ENCODE results near the gene TUBG1. TPM values are rescaled to one million over a fixed set of nuclear protein-coding genes. Genes with fewer than 3 reads are reported as not detected.

The TUBG1 gene
- total and polyA plus RNA-seq, 2 of the 8 experiments (the other 6 are each of a cell fraction or from before 2014, with no cell fraction given) = 109 to 208 TPM

- ChIA-PET CTCF (ENCODE audit: partially characterized antibody) (interaction anchor here (1.1 to 3.9 kb wide), 4 partner anchors 11 to 44 kb away, joined by 3 to 22 read pairs (median 10); partner anchors contain the start of genes HSD17B1 and PSMC3IP), POLR2A (ENCODE audit: partially characterized antibody) (interaction anchor here (0.6 to 8.1 kb wide), 4 partner anchors 11 to 174 kb away, joined by 3 to 74 read pairs (median 9); partner anchors contain the start of genes HSD17B1 and PSMC3IP)
- WGBS, 2 experiments (ENCODE audit: extremely low coverage in 1 of 2, insufficient coverage in 1 of 2, insufficient read length in 1 of 2, insufficient replicate concordance in 2 of 2, low coverage in 1 of 2, low lambda C conversion rate in 2 of 2, missing lambda C conversion rate in 1 of 2) = 92% methylated on average over 15 of the region's 15 CpGs; no CpG with 5 or more reads in 1 of the 2 experiments
- Histone ChIP-seq H3K27me3 (replicated peaks in 1 of 4; ENCODE audit: control insufficient read depth in 3 of 4, extremely low read depth in 1 of 4, insufficient read depth in 3 of 4, low read length in 3 of 4) (no peaks in the 10 kb centered on the region), H3K18ac (ENCODE audit: extremely low read depth, low read length) (no peak overlapping the region), H3K27ac (ENCODE audit: low read depth, low read length) (no peak overlapping the region), H3K4me2 (ENCODE audit: insufficient read depth in 1 of 2, low read depth in 2 of 2, low read length in 2 of 2) (no peak overlapping the region), H3K79me1 (ENCODE audit: low read depth, low read length) (peaks cover 17% of the 10 kb centered on the region), H3K4ac (replicated peaks; ENCODE audit: insufficient read length, low read depth, low read length) (no peak overlapping the region), H3K23ac (ENCODE audit: insufficient read length) (no peak overlapping the region), H3K79me2 (ENCODE audit: control insufficient read depth in 1 of 2, insufficient read depth in 2 of 2, low read length in 2 of 2) (peaks cover 9 to 22% of the 10 kb centered on the region in 2 experiments; a peak in 3 of 4 replicates), H3K9me3 (ENCODE audit: insufficient read depth in 2 of 2, low read depth in 1 of 2, low read length in 1 of 2) (no peaks in the 10 kb centered on the region), H3K9ac (replicated peaks in 1 of 4; ENCODE audit: extremely low read depth in 1 of 4, low read depth in 3 of 4, low read length in 3 of 4) (no peak overlapping the region), H2BK20ac (ENCODE audit: low read length) (no peak overlapping the region), H2BK15ac (ENCODE audit: low read length) (no peak overlapping the region), H3K23me2 (ENCODE audit: low read depth, low read length) (peaks cover 18% of the 10 kb centered on the region), H4K20me1 (replicated peaks in 1 of 2; ENCODE audit: control insufficient read depth in 1 of 2, insufficient read depth in 2 of 2, low read length in 2 of 2) (peaks cover 0 to 1% of the 10 kb centered on the region in 2 experiments), H3K14ac (ENCODE audit: insufficient read length) (no peak overlapping the region), H3K4me3 (ENCODE audit: extremely low read depth in 1 of 4, insufficient read depth in 2 of 4, low read depth in 3 of 4, low read length in 4 of 4) (no peak overlapping the region), H4K8ac (ENCODE audit: extremely low read depth, insufficient read depth, low read length) (no peak overlapping the region), H3K4me1 (replicated peaks in 1 of 4; ENCODE audit: control insufficient read depth in 3 of 4, insufficient read depth in 4 of 4, low read length in 3 of 4) (peaks cover 0 to 21% (median 9%) of the 10 kb centered on the region in 4 experiments; a peak in 5 of 7 replicates), H4K91ac (replicated peaks; ENCODE audit: insufficient read length, low read length) (no peak overlapping the region), H3K36me3 (ENCODE audit: control insufficient read depth in 2 of 4, insufficient read depth in 4 of 4, low read length in 3 of 4) (peaks cover 11 to 28% (median 24%) of the 10 kb centered on the region in 4 experiments), H2BK120ac (replicated peaks; ENCODE audit: low read depth, low read length) (no peak overlapping the region), H2AK5ac (ENCODE audit: low read depth, low read length) (no peak overlapping the region), H4K5ac (ENCODE audit: insufficient read length, low read depth, low read length) (no peak overlapping the region), H2AFZ (ENCODE audit: low read length) (no peak overlapping the region), H2BK12ac (ENCODE audit: low read depth, low read length) (no peak overlapping the region), H2BK5ac (ENCODE audit: low read depth, low read length) (no peak overlapping the region), H3K56ac (replicated peaks; ENCODE audit: insufficient read length, low read depth, low read length) (no peak overlapping the region)
- DNase-seq (ENCODE audit: low read depth in 1 of 2, low spot score in 2 of 2) = no peak
- no peak for FAIRE-seq
- TF ChIP-seq TAF7 (optimal IDR thresholded peaks at IDR 0.05; ENCODE audit: borderline replicate concordance, low read depth, low read length) (no peak), POLR2A (IDR thresholded peaks at IDR 0.05; ENCODE audit: control extremely low read depth in 1 of 2, low read depth in 2 of 2, low read length in 2 of 2) (no peak)
Measured at GRCh38 chr17:42564815-42565522, 44.5 kb upstream of the TUBG1 start.

Data from H1 (cell line).